T follicular helper cell (primary cell): ENCODE data around the gene RALGPS1.

Experiments used
- DNase-seq: peaks from one replicate; pipeline ENCODE4 v3.0.0-alpha.2; 2020; ENCODE audit warnings: low read depth

Gene RALGPS1

DNA sequence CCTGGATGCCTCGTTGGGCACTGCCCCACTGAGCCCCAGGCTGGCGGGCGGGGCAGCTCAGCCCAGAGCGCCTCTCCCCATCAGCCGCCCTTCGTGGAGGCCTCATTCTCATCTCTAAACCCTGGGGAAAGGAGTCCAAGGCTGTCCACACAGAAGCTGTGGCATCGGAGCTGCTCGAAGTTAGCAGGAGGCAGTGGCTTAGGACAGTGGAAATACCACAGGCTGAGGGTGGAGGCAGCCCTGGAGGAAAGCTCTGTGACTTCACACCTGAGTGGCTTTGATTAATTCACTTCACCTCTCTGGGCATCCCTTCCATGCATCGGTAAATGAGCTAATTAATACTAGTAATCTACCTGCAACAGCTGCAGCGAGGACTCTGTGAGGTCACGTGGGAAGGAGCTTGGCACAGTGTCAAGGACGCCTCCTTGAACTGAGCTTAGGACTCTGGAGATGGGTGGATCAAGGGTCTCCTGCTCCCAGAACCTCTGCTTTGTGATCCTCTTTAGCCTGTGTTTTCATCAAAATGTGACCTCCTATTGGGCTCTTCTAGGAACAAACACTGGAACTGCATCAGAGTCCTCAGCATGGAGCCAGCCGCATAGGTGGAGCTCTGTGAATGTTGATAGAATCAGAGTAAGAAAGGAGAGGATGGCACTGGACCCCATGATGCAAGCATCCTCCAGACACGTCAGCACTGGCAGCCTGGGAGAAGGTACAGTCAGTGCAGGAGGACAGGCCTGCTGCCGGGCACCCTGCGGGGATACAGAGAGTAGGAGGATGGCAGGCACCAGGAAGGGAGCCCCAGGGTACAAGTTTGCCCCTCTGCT lies 208.7 kb downstream of the RALGPS1 start:
- no peak for DNase-seq

DNA sequence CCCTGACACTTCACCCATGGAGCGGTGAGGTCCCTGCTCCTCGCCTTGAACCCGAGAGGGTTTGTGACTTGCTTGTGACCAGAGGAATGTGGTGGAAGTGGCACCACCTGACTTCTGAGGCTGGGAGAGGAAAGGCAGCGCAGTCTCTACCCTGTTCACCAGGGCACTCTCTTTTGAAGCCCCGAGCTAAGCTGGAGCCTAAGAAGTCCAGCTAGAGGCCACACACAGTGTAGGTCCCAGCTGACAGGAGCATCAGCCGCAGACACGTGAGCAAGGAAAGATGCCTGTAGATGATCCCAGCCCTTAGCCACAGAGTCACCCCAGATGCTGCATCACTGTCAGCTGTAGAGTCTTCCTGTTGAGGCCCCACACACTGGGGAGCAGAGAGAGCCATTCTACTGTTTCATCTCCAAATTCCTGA lies 209.5 kb downstream of the RALGPS1 start:
- no peak for DNase-seq

DNA sequence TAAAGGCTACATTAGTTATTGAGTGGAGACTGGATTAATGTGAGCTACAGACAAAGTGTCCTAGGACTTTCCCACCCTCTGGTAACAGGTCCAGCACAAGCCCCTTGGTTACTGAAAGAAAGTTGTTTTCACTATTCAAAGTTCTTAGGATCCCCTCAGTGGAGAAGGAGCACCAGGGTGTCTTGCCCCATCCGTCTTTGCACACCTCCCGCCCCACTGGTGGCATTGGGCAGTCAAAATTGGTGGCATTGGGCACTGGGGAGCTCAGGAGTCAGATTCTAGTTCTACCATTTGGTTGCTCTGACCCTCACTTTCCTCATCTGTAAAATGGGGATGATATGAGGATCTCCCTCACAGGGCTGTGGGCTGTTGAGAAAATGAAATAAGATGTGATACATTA lies 210.2 kb downstream of the RALGPS1 start:
- DNase-seq, result no peak

DNA sequence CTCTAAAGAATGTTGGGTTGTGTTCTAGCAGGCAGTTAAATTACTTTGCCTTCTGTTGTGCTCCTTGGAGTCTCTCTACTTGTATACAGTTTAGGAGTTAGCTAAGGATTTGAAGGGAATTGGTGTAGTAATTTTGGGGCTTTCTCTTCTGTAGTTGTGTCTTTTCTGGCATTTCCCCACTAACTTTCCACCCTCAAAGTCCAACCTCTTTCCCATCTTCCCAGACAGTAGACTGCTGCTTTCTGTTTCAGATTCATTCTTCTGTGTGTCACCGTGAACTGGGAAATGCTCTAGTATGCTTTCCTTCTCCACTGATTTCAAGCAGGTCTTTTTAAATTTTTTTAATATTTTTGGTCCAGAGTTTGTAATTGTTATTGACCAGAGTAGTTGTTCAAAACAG lies 212.4 kb downstream of the RALGPS1 start:
- no peak for DNase-seq

DNA sequence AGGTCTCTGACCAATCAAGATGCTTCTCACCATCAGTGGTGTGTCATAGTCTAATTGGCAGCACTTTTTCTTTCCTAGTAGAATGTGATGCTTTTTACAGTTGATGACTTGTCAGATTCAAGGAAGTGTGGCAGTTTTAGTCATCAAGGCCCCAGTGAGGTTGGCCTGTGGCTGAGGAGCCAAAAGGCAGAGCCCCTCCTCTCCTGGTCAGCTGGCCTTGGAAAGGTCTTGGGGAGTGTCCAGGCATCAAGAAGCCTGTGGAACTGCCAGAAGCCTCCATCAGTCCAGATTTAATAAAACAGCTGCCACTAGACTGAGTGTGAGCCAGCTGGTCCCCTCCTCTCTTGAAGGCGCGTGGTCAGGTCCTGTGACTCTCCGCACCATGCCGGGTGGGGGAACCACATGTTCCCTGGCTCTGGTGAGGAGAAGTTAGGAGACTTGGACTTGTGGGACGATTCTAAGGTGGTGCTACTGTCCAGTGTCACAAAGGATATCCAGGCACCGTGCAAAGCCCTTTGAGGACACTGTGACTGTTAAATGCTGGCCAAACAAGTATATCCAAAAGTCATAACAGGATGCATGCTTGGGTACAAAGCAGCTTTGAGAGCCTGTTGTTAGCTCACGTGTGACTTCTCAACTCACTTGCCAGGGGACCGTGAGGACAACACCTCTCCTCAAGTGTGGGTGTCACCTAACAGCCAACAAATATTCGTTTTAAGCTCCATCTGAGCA lies 213.9 kb downstream of the RALGPS1 start:
- no peak for DNase-seq

DNA sequence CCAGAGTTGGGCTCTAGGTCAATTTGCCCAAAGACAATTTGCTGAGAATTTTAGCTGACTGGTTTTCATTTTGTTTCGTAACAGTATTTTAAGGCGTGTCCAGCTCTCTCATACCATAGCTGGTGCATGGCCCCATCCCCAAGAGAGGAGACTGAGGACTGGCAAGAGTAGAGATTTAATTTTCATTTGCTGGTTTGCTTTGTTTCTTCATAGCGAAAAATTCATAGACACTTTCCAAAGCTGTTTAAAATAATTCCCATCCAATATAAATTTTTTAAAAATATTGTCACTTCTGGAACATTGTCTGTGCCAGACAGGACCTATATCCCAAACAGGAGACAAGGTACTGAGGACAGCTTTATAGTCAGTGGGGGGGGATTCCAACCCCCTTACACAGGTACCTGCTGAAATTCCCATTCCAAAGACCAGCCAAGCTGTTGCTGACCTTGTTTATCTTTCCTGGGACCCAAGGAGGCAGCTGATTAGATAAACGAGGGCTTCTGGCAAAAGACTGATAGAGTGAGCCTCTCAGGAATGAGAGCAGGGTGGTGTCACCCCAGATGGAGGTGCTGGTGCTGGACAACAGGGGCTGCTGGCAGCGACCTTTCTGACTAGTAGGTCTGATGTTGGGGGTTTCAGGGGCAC lies 214.6 kb downstream of the RALGPS1 start:
- DNase-seq, result no peak

DNA sequence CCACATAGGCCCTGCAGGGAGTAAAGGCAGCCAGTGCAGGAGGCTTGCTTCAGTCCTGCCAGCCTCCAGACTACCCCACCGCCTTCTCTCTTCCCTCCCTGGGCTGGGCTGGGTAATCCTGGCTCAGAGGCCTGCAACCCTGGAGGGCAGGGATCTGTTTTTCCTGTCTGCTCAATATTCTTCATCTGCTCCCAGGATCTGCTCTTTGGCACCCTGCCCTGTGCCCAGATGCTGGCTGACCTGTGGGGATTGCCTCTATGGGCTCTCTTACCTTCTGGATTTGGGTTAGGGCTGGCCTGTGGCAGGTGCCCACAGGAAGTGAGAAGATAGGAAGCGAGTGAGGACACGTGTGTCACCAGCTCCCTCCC lies 215.1 kb downstream of the RALGPS1 start:
- no peak for DNase-seq

DNA sequence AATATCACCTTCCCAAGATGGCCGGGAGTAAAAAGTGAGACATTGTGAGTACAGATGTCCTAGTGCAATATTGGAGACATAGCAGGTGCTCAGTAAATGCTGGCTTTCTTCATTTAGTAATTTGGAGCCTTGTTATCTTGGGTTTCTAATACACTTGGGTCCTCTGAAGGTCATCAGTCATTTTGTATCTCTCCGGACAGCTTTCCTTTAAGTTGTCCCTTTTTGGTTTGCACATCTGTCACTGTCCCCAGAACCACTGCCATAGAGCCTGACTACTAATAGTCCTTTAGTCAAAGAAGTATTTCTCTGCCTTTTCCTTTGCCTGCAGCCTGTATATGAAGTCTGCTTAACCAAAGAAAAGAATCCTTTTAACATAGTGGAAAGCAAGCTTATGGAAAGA lies 215.7 kb downstream of the RALGPS1 start:
- DNase-seq, result no peak

DNA sequence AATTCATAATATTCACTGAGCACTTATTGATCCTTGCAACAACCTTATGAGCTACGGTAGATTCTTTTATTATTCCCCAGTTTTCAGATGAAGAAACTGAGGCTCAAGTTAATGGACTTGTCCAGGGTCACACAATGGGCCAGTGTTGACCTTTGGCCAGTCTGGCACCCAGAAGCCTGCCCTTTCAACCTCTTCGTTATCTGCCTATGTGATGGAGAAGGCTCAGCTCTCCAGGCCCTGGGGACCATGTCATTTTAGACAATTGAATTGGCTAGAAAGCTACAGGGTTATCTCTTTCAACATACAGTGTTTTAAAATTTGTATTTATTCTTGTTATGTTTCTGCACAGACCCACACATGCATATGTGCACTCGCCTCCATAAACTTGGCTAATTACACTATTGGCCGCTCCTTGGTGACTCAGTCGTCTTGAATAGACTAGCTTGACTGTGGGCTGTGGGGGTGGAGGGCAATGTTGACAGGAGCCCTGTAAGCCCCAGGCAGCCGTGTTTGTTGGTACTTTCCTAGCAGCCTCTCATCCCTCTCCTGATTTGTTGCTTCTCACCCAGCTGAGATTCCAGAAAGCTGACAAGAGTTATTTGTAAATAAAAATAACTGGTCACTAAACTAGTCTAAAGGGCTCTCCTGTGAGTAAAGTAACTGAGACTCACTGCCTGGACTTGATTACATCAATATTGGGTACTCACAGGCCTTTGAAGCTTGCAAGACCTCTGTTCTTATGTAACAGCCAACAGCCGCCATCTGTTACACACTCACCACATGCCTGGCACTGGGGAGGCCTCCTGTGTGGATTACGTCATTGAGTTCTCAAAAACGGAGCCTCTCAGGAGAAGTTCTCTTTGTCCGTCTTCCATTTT lies 216.3 kb downstream of the RALGPS1 start:
- no peak for DNase-seq

DNA sequence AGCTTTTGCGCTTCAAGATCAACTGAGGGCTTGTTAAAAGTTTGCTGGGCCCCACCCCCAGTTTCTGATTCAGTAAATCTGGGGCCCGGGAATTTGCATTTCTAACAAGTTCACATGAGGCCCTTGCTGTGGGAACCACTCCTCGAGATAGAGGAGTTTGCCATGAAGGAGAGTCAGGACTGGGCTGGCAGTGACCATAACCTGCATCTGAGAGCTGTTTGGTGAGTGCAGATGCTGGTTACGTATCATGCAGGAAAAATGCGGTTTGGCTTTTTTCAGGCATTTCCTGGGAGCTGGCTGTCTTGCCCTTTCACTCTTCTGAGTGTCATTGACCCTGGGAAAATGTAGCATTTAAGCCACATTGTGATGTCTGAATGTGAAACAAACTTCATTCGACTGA lies 217.3 kb downstream of the RALGPS1 start:
- no peak for DNase-seq

DNA sequence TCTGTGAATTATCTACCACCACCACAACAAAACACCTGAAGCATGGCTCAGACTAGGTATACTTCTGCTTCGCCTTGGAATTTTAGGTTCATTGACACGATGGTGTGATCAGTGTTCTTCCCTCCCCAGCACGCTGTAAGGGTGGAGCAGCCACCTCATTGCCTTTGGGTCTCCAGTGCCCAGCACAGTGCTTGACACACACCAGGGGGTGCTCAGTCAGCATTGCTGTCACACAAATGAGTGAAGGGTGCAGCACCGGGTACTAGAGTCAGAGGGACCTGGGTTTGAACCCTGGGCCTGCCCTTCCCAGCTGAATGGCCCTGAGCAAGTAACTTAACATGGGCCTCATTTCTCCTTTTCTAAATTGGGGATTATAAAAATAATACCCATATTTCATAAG lies 217.8 kb downstream of the RALGPS1 start:
- DNase-seq, result no peak

DNA sequence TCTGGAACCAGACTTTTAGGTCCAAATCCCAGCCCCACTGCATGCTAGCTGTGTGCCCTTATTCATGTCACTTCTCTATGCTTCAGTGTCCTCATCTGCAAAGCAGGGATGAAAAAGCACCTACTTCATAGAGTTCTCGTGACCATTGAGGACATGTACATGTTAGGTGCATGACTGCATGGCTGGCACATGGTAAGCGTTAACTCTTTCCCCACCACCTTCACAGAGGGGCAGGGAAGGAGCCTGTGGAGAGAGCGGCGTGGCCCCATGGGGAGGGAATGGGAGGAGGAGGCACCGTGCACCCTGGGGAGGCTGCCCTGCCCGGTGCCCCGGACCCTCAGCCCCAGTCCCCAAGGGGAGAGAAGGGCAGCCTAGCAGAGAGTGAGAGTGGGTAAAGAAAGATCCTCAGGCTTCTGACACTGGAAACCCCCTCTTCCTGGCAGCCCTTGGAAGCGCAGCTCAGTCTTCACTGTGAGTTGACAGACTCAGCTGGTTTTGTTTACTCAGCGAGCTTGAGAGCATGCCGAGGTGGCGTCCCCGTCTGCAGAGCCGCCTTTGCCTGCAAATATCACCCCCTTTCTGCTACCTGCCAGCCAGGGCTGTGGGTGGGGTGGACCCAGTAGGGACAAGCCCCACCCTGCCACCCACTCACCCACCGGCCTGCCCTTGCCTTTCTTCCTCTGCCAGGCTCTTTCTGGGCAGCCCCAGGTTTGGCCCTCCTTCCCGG lies 218.5 kb downstream of the RALGPS1 start:
- DNase-seq, result no peak

DNA sequence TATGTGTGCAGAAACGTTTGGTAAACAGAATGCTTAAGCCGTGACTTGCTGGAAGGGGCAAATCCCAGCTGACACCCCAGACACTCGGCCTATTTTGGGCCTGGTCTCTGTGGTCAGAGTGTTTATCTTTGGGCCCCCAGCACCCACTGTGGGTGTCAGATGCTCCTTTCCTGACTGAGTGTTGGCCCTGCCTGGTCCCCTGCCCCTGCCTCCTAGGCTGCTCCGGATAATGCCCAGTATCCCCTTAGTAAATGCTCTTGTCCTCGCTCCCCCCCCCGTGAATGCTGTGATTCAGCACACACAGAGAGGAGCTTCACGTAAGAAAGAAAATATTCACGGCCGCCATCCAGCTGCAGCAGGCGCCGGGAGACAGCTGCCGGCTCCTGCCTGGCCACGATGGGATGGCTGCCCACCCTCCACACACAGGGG lies 219.2 kb downstream of the RALGPS1 start:
- DNase-seq, result no peak

DNA sequence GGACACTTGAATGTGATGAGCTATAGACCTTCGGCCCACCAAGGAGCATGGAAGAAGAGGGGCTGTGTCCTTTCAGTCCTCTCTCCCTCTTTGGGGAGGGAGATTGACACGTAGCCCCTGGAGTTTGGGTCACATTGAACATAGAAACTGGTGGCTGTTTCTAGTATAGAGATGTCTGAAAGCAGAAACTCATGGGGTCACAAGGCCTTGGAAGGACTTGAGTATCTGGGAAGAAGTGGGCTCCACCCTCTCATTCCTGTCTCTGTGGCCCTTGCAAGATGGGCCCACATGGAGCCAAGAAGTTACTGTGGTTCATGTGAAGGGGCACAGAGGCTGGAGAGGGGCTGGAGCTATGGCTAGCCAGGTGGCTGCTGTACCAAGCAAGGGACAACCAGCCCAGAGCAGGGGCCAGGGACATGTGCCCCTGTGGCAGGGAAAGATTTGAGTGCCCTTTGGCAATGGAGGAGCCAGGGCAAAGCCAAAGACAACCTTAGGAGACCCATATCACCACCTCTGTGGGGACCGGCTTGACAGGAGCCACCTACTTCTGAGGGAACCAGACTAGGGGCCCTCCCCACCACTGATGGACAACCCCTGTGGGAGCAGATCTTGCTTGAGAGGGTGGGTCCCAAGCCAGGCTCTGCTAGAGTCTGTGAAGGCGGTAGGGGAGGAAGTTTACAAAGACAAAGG lies 220.6 kb downstream of the RALGPS1 start:
- no peak for DNase-seq

DNA sequence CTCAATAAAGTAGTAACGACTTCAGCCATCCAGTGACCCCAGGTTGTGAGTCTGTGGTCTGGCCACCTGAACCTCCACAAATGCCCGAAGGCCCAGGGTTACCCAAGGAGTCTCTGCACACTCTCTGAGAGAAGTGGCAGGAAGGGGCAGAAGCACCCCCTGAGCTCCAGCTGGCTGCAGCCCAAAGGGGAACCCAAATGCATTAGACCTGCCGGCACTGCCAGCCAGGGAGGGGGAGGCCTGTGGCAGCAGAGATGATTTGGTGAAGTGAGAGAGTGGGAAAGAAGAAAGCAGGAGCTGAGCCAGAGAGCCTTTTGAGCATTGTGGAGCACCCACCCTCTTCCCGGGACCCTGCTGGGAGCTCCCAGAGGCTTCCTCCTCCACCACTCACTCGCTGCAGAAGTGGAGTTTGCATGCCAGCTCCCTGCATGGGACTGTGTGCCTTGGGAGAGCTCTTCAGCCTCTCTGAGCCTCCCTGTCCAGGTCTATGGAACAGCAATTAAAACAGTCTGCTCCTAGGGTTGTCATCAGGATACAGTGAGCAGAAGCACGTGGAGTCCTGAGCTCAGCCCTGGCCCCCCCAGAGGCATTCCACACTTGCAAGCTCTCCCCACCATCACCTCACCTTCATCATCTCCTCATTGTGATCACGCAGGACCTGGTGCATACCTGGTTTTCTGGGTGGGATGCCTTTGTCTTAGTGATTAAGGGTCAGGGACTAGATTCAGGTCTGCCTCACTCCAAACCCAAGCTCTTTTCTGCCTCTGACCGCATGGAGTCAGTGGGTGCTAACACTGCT lies 221.7 kb downstream of the RALGPS1 start:
- DNase-seq, result no peak

DNA sequence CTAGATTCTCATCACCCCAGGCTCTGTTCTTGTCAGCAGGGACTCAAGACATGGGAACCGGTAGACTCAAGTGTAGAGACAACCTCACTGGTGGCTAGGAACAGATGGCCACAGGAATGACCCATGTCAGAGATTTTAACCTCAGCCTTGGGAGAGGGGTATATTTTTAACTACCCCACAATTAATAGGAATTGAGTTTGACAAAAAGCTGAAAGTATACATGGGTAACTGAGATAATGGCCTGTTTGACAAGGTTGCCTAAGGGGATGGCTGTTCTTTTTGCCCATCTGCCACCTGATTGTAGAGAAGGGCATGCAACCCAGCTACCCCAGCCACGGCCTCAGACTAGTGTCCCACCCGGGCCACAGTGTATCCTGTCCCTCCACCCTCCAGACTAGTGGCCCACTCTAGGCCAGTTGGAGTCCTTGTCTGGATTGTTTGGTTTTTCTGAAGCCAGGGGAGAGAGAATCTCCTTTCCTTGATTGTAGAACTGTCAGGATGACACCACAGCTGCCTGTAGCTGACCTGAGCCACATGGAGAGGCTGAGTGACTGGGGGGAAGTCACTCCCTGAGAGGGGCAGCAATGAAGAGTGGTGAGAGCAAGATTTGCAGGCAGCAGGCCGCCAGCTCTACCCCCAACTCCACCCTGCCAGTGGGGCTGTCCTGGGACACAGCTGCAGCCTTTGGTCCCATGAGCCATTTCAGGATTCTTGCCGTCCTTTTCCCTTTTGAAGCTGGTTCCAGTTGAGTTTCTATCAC lies 222.5 kb downstream of the RALGPS1 start:
- DNase-seq, result no peak

DNA sequence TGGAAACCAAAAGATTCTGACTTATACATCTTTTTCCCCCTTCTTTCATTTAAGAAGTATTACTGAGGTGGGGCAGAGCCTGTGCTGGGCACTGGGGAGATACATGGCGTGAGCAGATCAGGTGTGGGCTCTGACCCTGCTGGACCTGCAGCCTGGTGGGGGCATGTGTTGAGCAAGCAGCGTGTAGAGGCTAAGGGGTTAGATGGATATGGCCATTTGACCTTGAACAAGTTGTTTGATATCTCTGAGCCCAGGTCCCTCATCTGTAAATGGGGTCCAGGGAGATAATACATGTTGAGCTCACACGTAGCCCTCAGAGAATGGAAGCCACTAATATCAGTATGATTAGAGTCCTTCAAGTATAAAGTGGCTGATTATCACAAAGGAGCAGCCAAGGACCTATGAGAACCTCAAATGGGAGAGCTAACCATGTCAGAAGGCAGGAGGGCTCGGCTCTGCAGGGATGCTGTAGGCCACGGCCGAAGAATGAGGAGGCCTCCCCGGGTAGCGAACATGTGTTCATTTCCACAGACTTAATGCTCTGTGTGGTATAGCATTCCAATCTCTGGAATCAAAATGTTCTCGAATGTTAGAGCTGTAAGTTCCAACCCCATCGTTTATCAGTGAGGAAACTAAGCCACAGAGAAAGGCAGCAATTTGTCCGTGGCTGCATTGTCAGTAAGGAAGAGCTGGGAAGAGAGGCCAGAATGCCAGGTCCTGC lies 223.2 kb downstream of the RALGPS1 start:
- DNase-seq, result no peak

DNA sequence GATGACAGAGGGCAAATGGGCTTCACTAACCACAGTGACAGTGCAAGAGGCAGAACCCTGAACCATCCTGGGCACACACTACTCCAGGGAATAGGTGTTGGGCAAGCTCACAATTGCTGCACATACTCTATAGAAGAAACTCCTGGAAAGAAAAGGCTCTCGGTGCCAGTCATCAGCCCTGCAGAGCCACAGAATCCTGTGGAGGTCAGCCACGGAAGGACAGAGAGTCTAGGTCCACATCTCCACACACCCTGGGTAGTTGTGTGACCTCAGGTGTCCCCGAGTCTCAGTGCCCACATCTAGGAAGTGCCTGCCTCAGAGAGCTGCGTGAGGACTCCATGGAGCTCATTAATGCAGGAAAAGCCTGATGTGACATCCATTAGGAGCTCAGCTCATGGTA lies 223.9 kb downstream of the RALGPS1 start:
- no peak for DNase-seq
